T-helper 2 cell (primary cell): ENCODE results near the gene SENP3.
"Not testable (repeated sequence)": the region's sequence is repeated elsewhere in the genome, so short reads cannot be mapped to it uniquely, and the experiment has no call there.

Source experiments
- DNase-seq, 5 experiments: peaks; one replicate each; pipeline versions ENCODE4 v3.0.0 to v3.0.0-alpha.2; 2012 to 2022

SENP3 gene

DNA sequence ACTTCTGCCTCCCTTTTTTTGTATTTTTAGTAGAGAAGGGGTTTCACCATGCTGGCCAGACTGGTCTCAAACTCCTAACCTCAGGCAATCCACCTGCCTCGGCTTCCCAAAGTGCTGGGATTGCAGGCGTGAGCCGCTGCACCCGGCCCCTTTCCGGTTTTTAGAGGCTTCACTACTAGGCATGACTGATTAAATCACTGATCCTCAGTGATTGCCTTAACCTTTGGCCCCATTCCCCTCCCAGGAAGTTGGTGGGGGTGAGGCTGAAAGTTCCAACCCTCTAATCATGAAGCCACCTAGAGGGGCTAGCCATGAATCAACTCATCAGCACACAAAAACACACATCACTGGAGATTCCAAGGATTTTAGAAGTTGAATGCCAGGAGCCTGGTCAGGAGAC lies 35.8 kb downstream of the SENP3 start:
- not testable (repeated sequence) for DNase-seq

DNA sequence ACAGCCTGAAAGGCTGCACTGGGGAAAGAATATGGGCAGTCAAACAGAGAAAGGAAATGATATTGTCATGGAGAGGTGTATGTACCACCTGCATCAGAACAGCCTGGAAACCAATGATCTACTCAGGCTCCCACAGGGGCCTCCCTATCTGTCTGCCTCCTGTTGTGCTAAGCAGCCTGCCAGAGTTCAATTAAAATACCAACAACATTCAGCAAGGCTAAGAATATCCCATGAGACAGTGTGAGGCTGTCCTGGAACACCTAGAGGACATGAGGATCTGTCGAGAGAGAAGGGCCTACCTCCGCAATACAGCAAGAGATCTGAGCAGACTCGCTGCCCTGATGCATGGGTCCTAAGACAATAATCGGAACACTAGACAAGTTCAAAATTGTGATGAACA lies 44.6 kb downstream of the SENP3 start:
- no peak for DNase-seq

DNA sequence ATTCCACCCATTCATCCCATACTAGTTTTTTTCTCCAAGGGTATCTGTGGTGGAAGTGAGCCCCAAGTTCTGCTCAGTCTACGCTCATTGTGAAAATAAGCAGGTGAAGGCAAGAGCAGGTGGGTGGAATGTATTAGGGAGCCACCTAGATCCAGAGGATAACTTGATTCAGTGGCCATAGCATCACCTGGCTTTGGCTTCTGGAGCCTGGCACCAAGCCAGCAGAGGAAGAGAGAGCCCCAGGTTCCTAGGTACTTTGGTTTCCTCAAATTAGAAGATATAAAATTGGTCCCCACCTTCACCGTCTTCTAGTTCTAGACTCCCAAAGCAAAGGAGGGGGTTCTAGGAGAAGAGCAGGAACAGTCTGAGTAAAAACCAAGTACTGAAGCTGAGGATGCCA lies 48.9 kb downstream of the SENP3 start:
- DNase-seq, result no peak

DNA sequence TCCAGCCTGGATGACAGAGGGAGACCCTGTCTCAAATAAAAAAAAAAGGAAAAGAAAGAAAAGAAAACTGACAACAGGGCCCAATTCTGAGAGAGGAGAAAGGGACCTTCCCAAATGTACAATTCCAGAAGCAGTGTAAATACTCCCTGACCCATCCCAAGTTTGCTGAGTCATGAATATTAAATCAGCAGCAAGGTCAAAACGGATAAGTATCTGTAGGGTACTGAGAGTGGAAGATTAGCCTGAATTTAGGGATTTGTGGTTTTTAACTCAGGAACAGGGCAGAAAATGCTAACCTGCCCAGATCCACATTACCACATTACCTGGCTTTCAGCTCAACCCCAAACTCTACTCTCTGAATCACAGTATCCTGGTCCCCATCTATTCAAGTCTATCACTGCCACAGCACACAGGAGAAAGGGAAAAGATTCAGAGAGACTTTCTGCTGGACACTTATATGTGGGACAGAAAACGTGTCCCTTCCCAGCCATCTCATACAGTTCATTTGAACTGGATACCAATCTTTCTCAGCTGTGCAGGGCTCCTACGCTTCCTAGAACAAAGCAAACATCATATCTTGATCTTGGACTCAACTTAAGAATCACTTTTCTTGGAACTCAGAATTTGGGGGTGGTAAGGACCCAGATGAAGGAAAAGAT lies 50.0 kb downstream of the SENP3 start:
- DNase-seq, result no peak

DNA sequence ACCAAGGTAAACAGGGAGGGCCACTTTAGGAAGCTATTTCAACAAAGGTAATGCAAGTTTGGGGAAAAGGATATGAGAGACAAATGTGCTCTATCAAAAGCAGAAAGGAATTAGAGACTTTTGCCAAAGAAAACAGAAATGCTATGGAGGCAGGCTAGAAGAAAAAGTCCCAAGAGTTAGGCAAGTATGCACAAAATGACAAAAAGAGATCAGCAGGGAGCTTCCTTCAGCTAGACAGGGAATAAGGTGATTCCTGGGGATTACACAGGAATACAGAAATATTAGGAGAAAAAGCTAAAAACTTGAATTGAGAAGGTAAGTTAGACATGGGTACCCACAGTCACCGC lies 50.5 kb downstream of the SENP3 start:
- DNase-seq, result no peak

DNA sequence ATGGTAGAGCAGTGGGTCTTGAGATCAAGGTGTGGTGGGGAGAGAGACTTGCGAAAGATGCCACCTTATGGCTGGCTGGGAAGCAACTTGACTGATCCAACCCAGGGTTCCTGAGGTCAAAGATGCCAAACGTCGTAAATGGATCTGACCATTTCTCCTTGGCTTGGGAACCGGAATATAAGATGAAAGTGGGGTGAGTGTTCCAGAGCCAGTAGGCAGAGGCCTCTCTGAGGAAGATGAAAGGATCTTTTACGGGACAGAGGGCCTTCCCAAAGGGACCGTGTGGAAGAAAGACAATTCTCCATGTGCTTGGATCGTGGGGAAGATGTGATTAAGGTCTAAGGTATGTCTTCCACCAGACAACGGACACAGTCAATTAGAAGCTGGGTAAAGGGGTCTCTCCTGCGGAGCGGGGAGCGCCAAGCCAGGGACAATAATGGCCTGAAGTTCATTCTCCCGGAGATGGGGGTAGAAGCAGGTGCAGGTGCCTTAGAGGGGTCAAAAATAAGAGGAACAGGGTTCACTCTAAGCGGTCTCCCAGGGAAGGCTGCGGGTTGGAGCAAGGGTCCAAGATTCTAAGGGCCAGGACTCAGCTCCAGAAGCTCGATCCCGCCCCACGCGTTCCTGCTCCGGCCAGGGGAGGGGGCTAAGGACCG lies 52.2 kb downstream of the SENP3 start:
- DNase-seq, result no peak

DNA sequence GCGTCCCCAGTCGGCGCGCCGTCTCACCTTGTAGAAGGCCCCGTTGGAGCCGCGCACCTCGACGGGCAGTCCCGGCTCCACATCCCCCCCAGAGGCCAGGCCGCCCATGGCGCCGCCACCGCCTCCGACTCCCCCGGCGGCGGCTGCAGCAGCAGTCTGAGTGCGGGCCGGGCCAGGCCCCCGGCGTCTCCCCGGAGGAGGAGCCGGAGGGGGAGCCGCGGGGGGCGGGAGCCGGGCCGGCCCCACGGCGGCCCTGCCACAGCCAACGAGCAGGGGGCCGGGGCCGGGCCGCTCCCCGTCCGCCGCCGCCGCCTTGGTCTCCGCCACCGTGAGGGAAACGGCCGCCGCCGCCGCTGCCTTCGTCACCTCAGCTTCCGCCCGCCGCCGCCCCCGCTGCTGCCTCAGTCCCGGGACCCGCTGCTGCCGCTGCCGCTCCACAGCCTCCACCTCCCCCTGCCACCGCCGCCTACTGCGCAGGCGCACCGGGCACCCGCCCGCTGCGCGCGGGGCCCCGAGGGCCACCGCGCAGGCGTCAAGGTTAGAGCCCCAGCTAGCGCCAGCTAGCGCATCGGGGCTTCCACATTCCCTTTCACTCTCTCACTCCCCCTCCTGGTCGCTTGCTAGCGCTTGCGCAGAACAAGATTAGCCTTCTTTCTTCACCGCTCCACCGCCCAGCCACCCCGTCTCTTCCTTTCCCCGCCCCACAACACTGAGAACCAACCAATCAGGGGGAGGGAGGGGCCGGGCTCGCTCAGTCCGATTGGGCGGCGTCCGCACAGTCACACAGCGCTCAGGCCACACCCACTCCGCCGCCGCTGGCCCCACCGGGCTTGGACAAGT lies 52.9 kb downstream of the SENP3 start, which contains the start of gene FXR2:
Gene FXR2, minus strand, starts transcription at position 473 of the 840 bp plus-strand sequence. Its CDS starts 365 bp downstream, at position 108.
- peak; percentile 94 to 99 (median 98) for DNase-seq

DNA sequence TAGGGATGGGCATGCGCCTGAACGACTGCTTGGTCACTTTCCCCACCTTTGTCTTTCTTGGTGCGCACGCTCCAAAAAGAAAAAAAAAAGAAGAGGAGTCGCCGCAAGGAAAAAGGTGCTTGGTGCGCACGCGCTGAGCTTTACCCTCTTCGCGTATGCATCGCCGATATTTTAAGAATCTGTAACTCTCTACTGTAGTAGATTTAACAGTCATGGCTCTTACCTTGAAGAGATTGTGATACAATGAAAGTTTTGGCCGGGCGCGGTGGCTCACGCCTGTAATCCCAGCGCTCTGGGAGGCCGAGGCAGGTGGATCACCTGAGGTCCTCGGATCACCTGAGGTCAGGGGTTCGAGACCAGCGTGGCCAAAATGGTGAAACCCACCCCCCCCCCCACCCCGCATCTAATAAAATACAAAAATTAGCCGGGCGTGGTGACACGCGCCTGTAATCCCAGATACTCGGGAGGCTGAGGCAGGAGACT lies 53.6 kb downstream of the SENP3 start:
- DNase-seq, result no peak

DNA sequence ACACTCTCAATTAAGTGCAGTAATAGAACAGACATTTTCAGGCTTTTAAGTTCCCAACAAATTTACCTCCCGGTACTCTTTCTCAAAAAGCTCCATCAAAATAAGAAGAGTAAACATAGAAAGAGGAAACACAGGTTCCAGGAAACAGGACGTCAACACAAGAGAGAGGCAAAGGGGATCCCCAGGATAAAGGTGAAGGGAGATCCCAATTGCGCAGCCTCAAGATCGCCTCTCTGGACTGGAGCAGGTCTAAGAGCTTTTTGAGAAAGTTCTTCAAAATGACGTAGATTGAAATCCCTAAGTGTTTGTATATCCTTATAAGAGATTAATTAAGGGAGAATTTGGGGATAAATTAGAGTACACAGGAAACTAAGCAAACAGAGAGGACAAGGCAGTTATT lies 56.9 kb downstream of the SENP3 start:
- no peak for DNase-seq

DNA sequence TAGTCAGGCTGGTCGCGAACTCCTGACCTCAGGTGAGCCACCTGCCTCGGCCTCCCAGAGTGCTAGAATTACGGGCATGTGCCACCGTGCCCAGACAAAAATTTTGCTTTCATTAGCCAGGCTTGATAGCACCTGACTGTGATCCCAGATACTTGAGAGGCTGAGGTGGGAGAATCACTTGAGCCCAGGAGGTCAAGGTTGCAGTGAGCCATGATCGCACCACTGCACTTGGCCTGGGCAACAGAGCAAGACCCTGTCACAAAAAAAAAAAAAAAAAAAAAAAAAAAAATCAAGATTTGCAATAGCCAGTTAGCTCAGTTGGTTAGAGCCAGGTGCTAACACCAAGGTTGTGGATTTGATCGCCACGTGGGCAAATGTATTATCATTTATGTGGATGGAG lies 59.1 kb downstream of the SENP3 start:
- DNase-seq, result no peak
